Stomach smooth muscle (tissue), 2 donors: ENCODE data around the gene MRPL43.
A peak's percentile ranks its signal among the peaks of the same experiment; 100 is the strongest.
"Not testable (repeated sequence)": the region's sequence is repeated elsewhere in the genome, so short reads cannot be mapped to it uniquely, and the experiment has no call there.

Source experiments
- H3K27ac ChIP-seq: one replicate; pipeline ENCODE4 v1.7.0; 2013; ENCODE audit warnings: mild to moderate bottlenecking, low read length, inconsistent platforms
- H3K27me3 ChIP-seq, 2 donors: one replicate each; pipeline ENCODE4 v1.7.0; 2013; ENCODE audit warnings: low read length in 2 of 2; ENCODE audit not compliant: insufficient read depth in 2 of 2, control insufficient read depth in 1 of 2
- H3K36me3 ChIP-seq, 2 donors: one replicate each; pipeline ENCODE4 v1.7.0; 2013; ENCODE audit warnings: low read length in 2 of 2; ENCODE audit not compliant: control insufficient read depth in 2 of 2, insufficient read depth in 2 of 2
- H3K4me1 ChIP-seq: one replicate; pipeline ENCODE4 v1.7.0; 2013; ENCODE audit warnings: low read length; ENCODE audit not compliant: control insufficient read depth, insufficient read depth
- H3K4me3 ChIP-seq, 2 donors: one replicate each; pipeline ENCODE4 v1.7.0; 2013; ENCODE audit warnings: low read length in 2 of 2
- H3K9ac ChIP-seq, 2 donors: one replicate each; pipeline ENCODE4 v1.7.0; 2013; ENCODE audit warnings: low read length in 2 of 2, mild to moderate bottlenecking in 1 of 2
- H3K9me3 ChIP-seq, 2 donors: one replicate each; pipeline ENCODE4 v1.7.0; 2013; ENCODE audit warnings: low read length in 2 of 2; ENCODE audit not compliant: control insufficient read depth in 2 of 2
- donor health status: healthy.
- donor health status: Pancreatic carcinoma.

MRPL43 gene

GRCh38 chr10:100986952-100987684 is at the start of gene MRPL43, which contains the start of gene TWNK:
MRPL43 (minus strand) TSS chr10:100987497; CDS start chr10:100987443, 54 bp downstream.
TWNK (plus strand) TSS chr10:100987543; CDS start chr10:100988211, 668 bp downstream.
- Histone ChIP-seq H3K9me3 (no peaks in the 10 kb centered on the region), H3K36me3 (peaks cover 15 to 31% of the 10 kb centered on the region in 2 donors), H3K4me3 (peak within 1 kb of the TSS; percentile 90 to 96), H3K9ac (peak within 1 kb of the TSS; percentile 83 to 86), H3K4me1 (peaks cover 21% of the 10 kb centered on the region), H3K27ac (peak within 1 kb of the TSS; percentile 58), H3K27me3 (no peaks in the 10 kb centered on the region)

- Histone ChIP-seq H3K4me3 (no peak overlapping the region), H3K27ac (no peak overlapping the region), H3K27me3 (no peaks in the 10 kb centered on the region), H3K9ac (no peak overlapping the region), H3K4me1 (peaks cover 17% of the 10 kb centered on the region), H3K36me3 (peaks cover 37 to 46% of the 10 kb centered on the region in 2 donors), H3K9me3 (no peaks in the 10 kb centered on the region)
Observed at GRCh38 chr10:101036726-101037125, 49.4 kb upstream of the MRPL43 start.

GRCh38 chr10:101035916-101036702 is 48.8 kb upstream of the MRPL43 start:
- Histone ChIP-seq H3K27ac (no peak overlapping the region), H3K4me1 (peaks cover 22% of the 10 kb centered on the region), H3K4me3 (no peak overlapping the region), H3K36me3 (peaks cover 37 to 46% of the 10 kb centered on the region in 2 donors), H3K27me3 (no peaks in the 10 kb centered on the region), H3K9ac (no peak overlapping the region), H3K9me3 (no peaks in the 10 kb centered on the region)

GRCh38 chr10:101035314-101035713 is 48.0 kb upstream of the MRPL43 start:
- H3K4me3 ChIP-seq: no peak overlapping the region
- peaks cover 37 to 46% of the 10 kb centered on the region in 2 donors for H3K36me3 ChIP-seq
- no peaks in the 10 kb centered on the region for H3K9me3 ChIP-seq
- no peak overlapping the region for H3K9ac ChIP-seq
- H3K27ac ChIP-seq: no peak overlapping the region
- H3K4me1 ChIP-seq: peaks cover 26% of the 10 kb centered on the region
- no peaks in the 10 kb centered on the region for H3K27me3 ChIP-seq

GRCh38 chr10:101034404-101034803 is 47.1 kb upstream of the MRPL43 start:
- peaks cover 32 to 41% of the 10 kb centered on the region in 2 donors for H3K36me3 ChIP-seq
- not testable (repeated sequence) for H3K27me3 ChIP-seq, H3K9ac ChIP-seq, H3K27ac ChIP-seq, H3K4me3 ChIP-seq, H3K9me3 ChIP-seq
- peaks cover 26% of the 10 kb centered on the region for H3K4me1 ChIP-seq

- Histone ChIP-seq H3K27me3 (peaks cover 3 to 7% of the 10 kb centered on the region in 2 donors), H3K4me3 (peak overlapping the region in 1 of 2 donors; percentile 89), H3K4me1 (peaks cover 26% of the 10 kb centered on the region), H3K9ac (peak overlapping the region in 1 of 2 donors; percentile 76), H3K36me3 (peaks cover 29 to 33% of the 10 kb centered on the region in 2 donors), H3K9me3 (no peaks in the 10 kb centered on the region), H3K27ac (peak overlapping the region; percentile 94)
Observed at GRCh38 chr10:101033276-101033675, 46.0 kb upstream of the MRPL43 start.

- Histone ChIP-seq H3K4me3 (peak overlapping the region; percentile 89 to 91), H3K9me3 (no peaks in the 10 kb centered on the region), H3K9ac (peak overlapping the region; percentile 67 to 76), H3K27me3 (peaks cover 3 to 9% of the 10 kb centered on the region in 2 donors), H3K4me1 (peaks cover 26% of the 10 kb centered on the region), H3K27ac (peak overlapping the region; percentile 94), H3K36me3 (peaks cover 27 to 28% of the 10 kb centered on the region in 2 donors)
Observed at GRCh38 chr10:101032637-101033224, 45.4 kb upstream of the MRPL43 start.

GRCh38 chr10:101031796-101032636 is 44.7 kb upstream of the MRPL43 start:
- Histone ChIP-seq H3K36me3 (peaks cover 20 to 21% of the 10 kb centered on the region in 2 donors), H3K4me1 (peaks cover 26% of the 10 kb centered on the region), H3K9ac (peak overlapping the region; percentile 67 to 76), H3K27me3 (peaks cover 3 to 9% of the 10 kb centered on the region in 2 donors), H3K9me3 (no peaks in the 10 kb centered on the region), H3K4me3 (peak overlapping the region; percentile 89 to 91), H3K27ac (peak overlapping the region; percentile 94)

- peaks cover 26% of the 10 kb centered on the region for H3K4me1 ChIP-seq
Observed at GRCh38 chr10:101031128-101031795, 44.0 kb upstream of the MRPL43 start, which contains the start of the genes PDZD7 and SFXN3. PDZD7 (minus strand) TSS chr10:101031129; CDS start chr10:101030219, 910 bp downstream. SFXN3 (plus strand) TSS chr10:101031234; CDS start chr10:101034695, 3,461 bp downstream.

More at GRCh38 chr10:101031128-101031795, 44.0 kb upstream of the MRPL43 start, which contains the start of the genes PDZD7 and SFXN3:
- H3K9me3 ChIP-seq: no peaks in the 10 kb centered on the region
- peak within 1 kb of the TSS; percentile 67 to 76 for H3K9ac ChIP-seq
- H3K27ac ChIP-seq: peak within 1 kb of the TSS; percentile 94
- H3K4me3 ChIP-seq: peak within 1 kb of the TSS; percentile 89 to 91
- peaks cover 3 to 9% of the 10 kb centered on the region in 2 donors for H3K27me3 ChIP-seq
- H3K36me3 ChIP-seq: peaks cover 12 to 14% of the 10 kb centered on the region in 2 donors
